ENCODE measurements around the gene CCDC192.

DNA sequence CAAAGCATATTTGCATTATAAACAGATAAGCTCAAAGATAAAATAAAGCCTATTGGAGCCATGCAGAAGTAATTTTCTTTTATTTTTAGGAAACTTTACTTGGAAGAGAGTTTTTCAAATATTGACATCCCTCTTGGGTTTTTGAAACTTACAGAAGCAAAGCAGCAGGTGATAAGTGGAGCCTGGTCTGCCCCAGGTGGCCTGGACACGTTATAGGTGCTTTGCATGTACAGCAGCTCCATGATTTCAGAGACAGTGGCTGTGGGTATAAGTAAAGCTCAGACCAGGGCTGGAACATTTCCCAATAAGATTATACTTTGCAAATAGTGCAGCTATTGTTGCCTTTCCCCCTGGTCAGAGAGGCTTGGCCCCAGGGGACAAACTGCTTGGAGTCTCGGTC, 51.5 kb downstream of the CCDC192 start:
- TF ChIP-seq CTCF (IDR thresholded peaks at IDR 0.05; ENCODE audit: extremely low read depth in 1 of 2, insufficient read depth in 1 of 2, low read depth in 1 of 2, low read length in 2 of 2) (no peak), MAX (IDR thresholded peaks at IDR 0.05; ENCODE audit: insufficient read depth, insufficient read length) (no peak), POLR2A (IDR thresholded peaks at IDR 0.05; ENCODE audit: low read depth, low read length) (no peak), EZH2 (IDR thresholded peaks at IDR 0.05; ENCODE audit: borderline replicate concordance, low read depth, low read length, severe bottlenecking) (no peak), MYC (IDR thresholded peaks at IDR 0.05; ENCODE audit: low read depth, low read length) (no peak), POLR2AphosphoS5 (IDR thresholded peaks at IDR 0.05; ENCODE audit: insufficient read depth, low read depth, low read length) (no peak)

All from endothelial cell of umbilical vein (primary cell).